Stomach (tissue), 9 donors: ENCODE data around the gene IGSF21. TPM values are rescaled to one million over a fixed set of nuclear protein-coding genes. Genes with fewer than 3 reads are reported as not detected.
"Not testable (repeated sequence)": the region's sequence is repeated elsewhere in the genome, so short reads cannot be mapped to it uniquely, and the experiment has no call there.

Source experiments
- DNase-seq, 2 donors: peaks; one replicate each; pipeline versions ENCODE4 v3.0.0 to v3.0.0-alpha.2; 2013 to 2019
- H3K27ac ChIP-seq, 5 donors: fragments of 200-600 bp in 4 of 5; sonication (generic) in 4 of 5; one replicate each; pipeline ENCODE4 v1.5.1; 2013 to 2019; ENCODE audit warnings: mild to moderate bottlenecking in 1 of 5, moderate library complexity in 1 of 5
- H3K27me3 ChIP-seq, 3 donors: fragments of 200-600 bp; sonication (generic); one replicate each; pipeline ENCODE4 v1.5.1; 2017 to 2019; ENCODE audit warnings: mixed run types in 1 of 3
- H3K36me3 ChIP-seq, 4 donors: fragments of 200-600 bp; sonication (generic); 1 replicate in 3 of 4; 2 replicates in 1 of 4; pipeline ENCODE4 v1.5.1; 2016 to 2019
- H3K4me1 ChIP-seq, 4 donors: fragments of 200-600 bp; sonication (generic); one replicate each; pipeline ENCODE4 v1.5.1; 2016 to 2019
- H3K4me3 ChIP-seq, 4 donors: fragments of 200-600 bp; sonication (generic) in 3 of 4; one replicate each; pipeline ENCODE4 v1.5.1; 2016 to 2019; ENCODE audit warnings: mild to moderate bottlenecking in 1 of 4
- H3K9me3 ChIP-seq, 4 donors: fragments of 200-600 bp; sonication (generic); one replicate each; pipeline ENCODE4 v1.5.1; 2016 to 2019
- EP300 ChIP-seq: sonication (generic); formaldehyde crosslinking; IDR thresholded peaks from one replicate; pipeline ENCODE4 v1.6.1; 2017; ENCODE audit warnings: antibody characterized with exemption
- POLR2A ChIP-seq, 4 donors: fragments of 450-650 bp; IDR thresholded peaks; one replicate each; pipeline ENCODE4 v1.6.1; 2016; ENCODE audit warnings: antibody characterized with exemption in 4 of 4, control low read depth in 2 of 4, mild to moderate bottlenecking in 1 of 4, moderate library complexity in 1 of 4
- POLR2AphosphoS5 ChIP-seq, 3 donors: sonication (generic); formaldehyde crosslinking; IDR thresholded peaks; one replicate each; pipeline ENCODE4 v1.6.1; 2016; ENCODE audit warnings: antibody characterized with exemption in 3 of 3
- WGBS, 5 donors: extraction: QIAGEN DNeasy Blood & Tissue Kit in 3 of 5; methylation state at CpG; one replicate each; pipeline versions ENCODE4 v1.1.5 to v1.1.7; 2013 to 2018; 5-methylcytosine and 5-hydroxymethylcytosine counted together
- intact Hi-C: fragments of 100-400 bp; cut with DNase I; formaldehyde crosslinking; loops from one replicate; pipeline ENCODE4 v1.15.1; 2023; ENCODE audit warnings: low total_unique reads
- polyA plus RNA-seq, 3 donors: library from polyadenylated mRNA; stranded (reverse); fragments of 200-250 nt; gene quantifications; one replicate each; pipeline ENCODE4 v1.2.3, GENCODE V29; 2013
- total RNA-seq, 5 donors: library from RNA; depleted of rRNA; stranded (reverse); fragments of >200 nt; gene quantifications; one replicate each; pipeline versions ENCODE4 v1.1.0 to v1.2.3, GENCODE V29; 2014 to 2016
- TF ChIP-seq, protein P1 (sequence below), 7 experiments: fragments of 450-650 bp in 4 of 7; fragments of 200-600 bp in 3 of 7; sonication (generic) in 3 of 7; IDR thresholded peaks; one replicate each; pipeline ENCODE4 v1.5.1; 2016 to 2019; ENCODE audit warnings: antibody characterized with exemption in 7 of 7, control low read depth in 2 of 7, mild to moderate bottlenecking in 1 of 7
- donor health status: healthy with polysubstance abuse.
- donor health status: Bipolar disorder and iron deficiency.
- donor health status: healthy.

The IGSF21 gene
- total and polyA plus RNA-seq, 8 donors: 0.25 to 2.0 (median 1.1) TPM; not detected in 3

- H3K27me3 ChIP-seq: peaks cover 0 to 45% (median 0%) of the 10 kb centered on the region in 3 donors
- TF ChIP-seq EP300: no peak
- TF ChIP-seq POLR2AphosphoS5 (IDR thresholded peaks at IDR 0.05): no peak
- TF ChIP-seq, protein P1, sequence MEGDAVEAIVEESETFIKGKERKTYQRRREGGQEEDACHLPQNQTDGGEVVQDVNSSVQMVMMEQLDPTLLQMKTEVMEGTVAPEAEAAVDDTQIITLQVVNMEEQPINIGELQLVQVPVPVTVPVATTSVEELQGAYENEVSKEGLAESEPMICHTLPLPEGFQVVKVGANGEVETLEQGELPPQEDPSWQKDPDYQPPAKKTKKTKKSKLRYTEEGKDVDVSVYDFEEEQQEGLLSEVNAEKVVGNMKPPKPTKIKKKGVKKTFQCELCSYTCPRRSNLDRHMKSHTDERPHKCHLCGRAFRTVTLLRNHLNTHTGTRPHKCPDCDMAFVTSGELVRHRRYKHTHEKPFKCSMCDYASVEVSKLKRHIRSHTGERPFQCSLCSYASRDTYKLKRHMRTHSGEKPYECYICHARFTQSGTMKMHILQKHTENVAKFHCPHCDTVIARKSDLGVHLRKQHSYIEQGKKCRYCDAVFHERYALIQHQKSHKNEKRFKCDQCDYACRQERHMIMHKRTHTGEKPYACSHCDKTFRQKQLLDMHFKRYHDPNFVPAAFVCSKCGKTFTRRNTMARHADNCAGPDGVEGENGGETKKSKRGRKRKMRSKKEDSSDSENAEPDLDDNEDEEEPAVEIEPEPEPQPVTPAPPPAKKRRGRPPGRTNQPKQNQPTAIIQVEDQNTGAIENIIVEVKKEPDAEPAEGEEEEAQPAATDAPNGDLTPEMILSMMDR (IDR thresholded peaks at IDR 0.05): no peak
- TF ChIP-seq POLR2A (IDR thresholded peaks at IDR 0.05): no peak
- WGBS, 5 donors: 44 to 60% (median 46%) methylated on average over 6 of the region's 6 CpGs
- no peak for DNase-seq
- intact Hi-C loops: no loop called here
- H3K36me3 ChIP-seq: no peaks in the 10 kb centered on the region
- no peak overlapping the region for H3K27ac ChIP-seq
- no peaks in the 10 kb centered on the region for H3K9me3 ChIP-seq
- H3K4me1 ChIP-seq: peaks cover 0 to 8% (median 0%) of the 10 kb centered on the region in 4 donors
- no peak overlapping the region for H3K4me3 ChIP-seq
These were observed 54.1 kb downstream of the IGSF21 start for GRCh38 chr1:18161690-18162089.

GRCh38 chr1:18165640-18166039, 58.0 kb downstream of the IGSF21 start:
- DNase-seq, H3K9me3 ChIP-seq, H3K4me3 ChIP-seq, H3K4me1 ChIP-seq, intact Hi-C loops, H3K36me3 ChIP-seq: not testable (repeated sequence)
- peaks cover 0 to 43% (median 0%) of the 10 kb centered on the region in 3 donors for H3K27me3 ChIP-seq
- WGBS, 5 donors: 5 to 18% (median 11%) methylated on average over 2 of the region's 2 CpGs
- H3K27ac ChIP-seq: peak overlapping the region in 2 of 5 donors; percentile 32 to 53

- peaks cover 0 to 49% (median 3%) of the 10 kb centered on the region in 3 donors for H3K27me3 ChIP-seq
- no peak overlapping the region for H3K27ac ChIP-seq
- TF ChIP-seq POLR2A (IDR thresholded peaks at IDR 0.05) (no peak), POLR2AphosphoS5 (IDR thresholded peaks at IDR 0.05) (no peak), EP300 (no peak)
- TF ChIP-seq, protein P1 (IDR thresholded peaks at IDR 0.05): no peak
- no peak overlapping the region for H3K4me3 ChIP-seq
- intact Hi-C loops: no loop called here
- no peaks in the 10 kb centered on the region for H3K9me3 ChIP-seq
- peaks cover 0 to 8% (median 0%) of the 10 kb centered on the region in 4 donors for H3K4me1 ChIP-seq
- DNase-seq: no peak
- WGBS, 5 donors: 63 to 71% (median 71%) methylated on average over 13 of the region's 13 CpGs
- no peaks in the 10 kb centered on the region for H3K36me3 ChIP-seq
These were observed 58.7 kb downstream of the IGSF21 start for GRCh38 chr1:18166341-18166740.

DNA sequence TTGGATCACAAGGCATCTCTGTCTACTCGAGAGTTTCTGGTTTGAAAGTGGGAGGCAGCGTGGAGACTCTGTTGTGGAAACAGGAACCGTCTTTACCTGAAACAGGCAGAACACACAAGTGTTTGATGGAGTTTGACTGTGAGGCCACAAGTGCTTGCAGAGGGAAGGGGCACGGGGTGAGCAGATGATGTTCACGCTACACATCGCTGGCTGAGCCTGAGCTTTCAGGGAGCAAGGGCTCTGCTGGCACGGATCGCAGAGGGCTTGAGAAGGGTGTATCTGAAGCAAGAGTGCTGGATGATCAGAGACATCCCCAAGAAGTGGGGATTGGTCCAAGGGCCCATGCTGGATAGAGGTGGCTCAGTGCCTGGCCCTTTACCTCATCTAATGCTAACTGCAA, 59.3 kb downstream of the IGSF21 start:
- no peak for TF ChIP-seq POLR2AphosphoS5 (IDR thresholded peaks at IDR 0.05)
- TF ChIP-seq POLR2A (IDR thresholded peaks at IDR 0.05): no peak
- no peak for TF ChIP-seq EP300
- TF ChIP-seq, protein P1 (IDR thresholded peaks at IDR 0.05): no peak
- intact Hi-C loops: no loop called here
- no peak overlapping the region for H3K27ac ChIP-seq

DNA sequence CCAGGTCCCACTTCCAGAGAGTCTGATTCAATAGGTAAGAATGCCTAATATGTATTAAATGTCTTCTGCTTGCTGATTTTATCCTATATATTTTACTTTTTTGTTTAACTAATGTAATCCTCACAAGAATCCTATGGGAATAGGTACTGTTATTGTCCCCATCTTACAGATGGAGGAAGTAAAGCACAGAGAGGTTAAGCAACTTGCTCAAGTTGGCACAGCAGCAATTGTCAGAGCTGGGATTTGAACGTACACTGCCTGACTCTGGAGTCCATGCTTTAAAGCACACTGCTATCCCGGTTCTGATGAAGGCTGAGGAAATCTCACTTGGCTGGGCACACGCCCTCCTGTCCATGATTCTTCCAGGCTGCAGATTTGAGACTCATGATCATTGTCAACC, 62.8 kb downstream of the IGSF21 start:
- Histone ChIP-seq H3K36me3 (no peaks in the 10 kb centered on the region), H3K4me3 (no peak overlapping the region), H3K4me1 (peaks cover 0 to 4% (median 1%) of the 10 kb centered on the region in 4 donors), H3K9me3 (no peaks in the 10 kb centered on the region), H3K27ac (no peak overlapping the region), H3K27me3 (peaks cover 0 to 51% (median 21%) of the 10 kb centered on the region in 3 donors)
- WGBS, 5 donors: 76 to 90% (median 82%) methylated on average over 3 of the region's 3 CpGs
- intact Hi-C loops: no loop called here
- TF ChIP-seq EP300: no peak
- no peak for DNase-seq

More for the DNA sequence above, 59.3 kb downstream of the IGSF21 start:
- H3K36me3 ChIP-seq: no peaks in the 10 kb centered on the region
- DNase-seq: no peak
- WGBS, 5 donors: 76 to 89% (median 85%) methylated on average over 8 of the region's 8 CpGs
- peaks cover 0 to 8% (median 0%) of the 10 kb centered on the region in 4 donors for H3K4me1 ChIP-seq
- peaks cover 0 to 54% (median 4%) of the 10 kb centered on the region in 3 donors for H3K27me3 ChIP-seq
- no peaks in the 10 kb centered on the region for H3K9me3 ChIP-seq
- H3K4me3 ChIP-seq: no peak overlapping the region
